WTC11 (cell line): ENCODE measurements around the gene FSTL1. TPM values are rescaled to one million over a fixed set of nuclear protein-coding genes. Genes with fewer than 3 reads are reported as not detected.

Source experiments
- ATAC-seq: fragments of 200-7000 bp; cut with Tn5 transposase; 2 replicates; pipeline ENCODE4 v1.10.0; 2021; ENCODE audit warnings: mild to moderate bottlenecking, moderate library complexity
- CTCF ChIA-PET: fragments of 300-600 bp; sonication (Branson Sonifier 250); formaldehyde crosslinking; loops from one replicate; lab custom pipeline; 2021; ENCODE audit warnings: antibody characterized with exemption; lab: Charles Lee
- POLR2A ChIA-PET: fragments of 350-600 bp; sonication (Branson Sonifier 250); formaldehyde crosslinking; loops from one replicate; lab custom pipeline; 2021; ENCODE audit warnings: antibody characterized with exemption; lab: Charles Lee
- DNase-seq: peaks from one replicate; pipeline ENCODE4 v3.0.0; 2021; ENCODE audit warnings: low spot score
- H3K27ac Mint-ChIP-seq: 2 replicates; pipeline ENCODE4 v1.8.0; 2021; ENCODE audit warnings: mixed read lengths
- H3K27me3 Mint-ChIP-seq: 2 replicates; pipeline ENCODE4 v1.8.0; 2021; ENCODE audit warnings: low read depth, mild to moderate bottlenecking, moderate library complexity, mixed read lengths
- H3K36me3 Mint-ChIP-seq: 2 replicates; pipeline ENCODE4 v1.8.0; 2021; ENCODE audit warnings: mixed read lengths
- H3K4me1 Mint-ChIP-seq: 2 replicates; pipeline ENCODE4 v1.8.0; 2022; ENCODE audit warnings: mixed read lengths
- H3K4me3 Mint-ChIP-seq: 2 replicates; pipeline ENCODE4 v1.8.0; 2021; ENCODE audit warnings: mild to moderate bottlenecking, moderate library complexity, mixed read lengths
- H3K9me3 Mint-ChIP-seq: 2 replicates; pipeline ENCODE4 v1.8.0; 2021; ENCODE audit warnings: mixed read lengths
- ATF1 ChIP-seq: sonication (generic); formaldehyde crosslinking; IDR thresholded peaks from 2 replicates; pipeline ENCODE4 v1.8.1; 2023; ENCODE audit warnings: mild to moderate bottlenecking, moderate library complexity, missing genetic modification reagents
- CBFB ChIP-seq: sonication (generic); formaldehyde crosslinking; IDR thresholded peaks from 2 replicates; pipeline ENCODE4 v1.8.1; 2022; ENCODE audit warnings: mild to moderate bottlenecking, low read depth, missing genetic modification reagents
- ETV6 ChIP-seq: sonication (generic); formaldehyde crosslinking; IDR thresholded peaks from 2 replicates; pipeline ENCODE4 v1.8.1; 2022; ENCODE audit warnings: mild to moderate bottlenecking, missing genetic modification reagents
- GABPB1 ChIP-seq: sonication (generic); formaldehyde crosslinking; IDR thresholded peaks from 2 replicates; pipeline ENCODE4 v1.8.1; 2023; ENCODE audit warnings: mild to moderate bottlenecking, missing genetic modification reagents
- JAZF1 ChIP-seq: fragments of 250-450 bp; sonication (Bioruptor Pico); IDR thresholded peaks from 2 replicates; pipeline ENCODE4 v1.9.0; 2021; ENCODE audit warnings: moderate library complexity, mild to moderate bottlenecking, inconsistent platforms
- KAT7 ChIP-seq: sonication (generic); formaldehyde crosslinking; IDR thresholded peaks from 2 replicates; pipeline ENCODE4 v1.8.1; 2023; ENCODE audit warnings: missing genetic modification reagents, mild to moderate bottlenecking, borderline replicate concordance
- MYBL2 ChIP-seq: sonication (generic); formaldehyde crosslinking; IDR thresholded peaks from 2 replicates; pipeline ENCODE4 v1.8.1; 2023; ENCODE audit warnings: mild to moderate bottlenecking, moderate library complexity, missing genetic modification reagents
- NR1H2 ChIP-seq: sonication (generic); formaldehyde crosslinking; IDR thresholded peaks from 2 replicates; pipeline ENCODE4 v1.9.0; 2021; ENCODE audit warnings: mild to moderate bottlenecking, moderate library complexity, missing genetic modification reagents
- NR2C2 ChIP-seq: sonication (generic); formaldehyde crosslinking; IDR thresholded peaks from 2 replicates; pipeline ENCODE4 v1.8.0; 2022; ENCODE audit warnings: mild to moderate bottlenecking, missing genetic modification reagents
- NR3C1 ChIP-seq: sonication (generic); formaldehyde crosslinking; conservative IDR thresholded peaks from 2 replicates; pipeline ENCODE4 v1.8.1; 2023; ENCODE audit warnings: low read depth, mild to moderate bottlenecking, missing genetic modification reagents
- SMAD3 ChIP-seq: sonication (generic); formaldehyde crosslinking; IDR thresholded peaks from 2 replicates; pipeline ENCODE4 v1.8.0; 2022; ENCODE audit warnings: missing genetic modification reagents, mild to moderate bottlenecking, borderline replicate concordance
- TEAD1 ChIP-seq: sonication (generic); formaldehyde crosslinking; IDR thresholded peaks from 2 replicates; pipeline ENCODE4 v1.8.0; 2022; ENCODE audit warnings: mild to moderate bottlenecking, missing genetic modification reagents
- TEAD4 ChIP-seq: sonication (generic); formaldehyde crosslinking; IDR thresholded peaks from 2 replicates; pipeline ENCODE4 v1.8.0; 2022; ENCODE audit warnings: mild to moderate bottlenecking, missing genetic modification reagents
- ZBTB21 ChIP-seq: sonication (generic); formaldehyde crosslinking; IDR thresholded peaks from 2 replicates; pipeline ENCODE4 v1.8.1; 2023; ENCODE audit warnings: mild to moderate bottlenecking, missing genetic modification reagents, borderline replicate concordance
- ZNF121 ChIP-seq: sonication (generic); formaldehyde crosslinking; IDR thresholded peaks from 2 replicates; pipeline ENCODE4 v1.8.0; 2023; ENCODE audit warnings: missing genetic modification reagents
- ZNF219 ChIP-seq: sonication (generic); formaldehyde crosslinking; IDR thresholded peaks from 2 replicates; pipeline ENCODE4 v1.8.0; 2023; ENCODE audit warnings: missing genetic modification reagents, mild to moderate bottlenecking, borderline replicate concordance
- ZNF232 ChIP-seq: sonication (generic); formaldehyde crosslinking; IDR thresholded peaks from 2 replicates; pipeline ENCODE4 v1.8.0; 2022; ENCODE audit warnings: mild to moderate bottlenecking, missing genetic modification reagents
- total RNA-seq: library from RNA; stranded (reverse); gene quantifications from 3 replicates; pipeline ENCODE4 v1.2.3, GENCODE V29; 2021
- TF ChIP-seq, protein P1 (sequence below): sonication (generic); formaldehyde crosslinking; IDR thresholded peaks from 2 replicates; pipeline ENCODE4 v1.8.1; 2022; ENCODE audit warnings: low read depth, missing genetic modification reagents, borderline replicate concordance
- TF ChIP-seq, protein P2 (sequence below): sonication (generic); formaldehyde crosslinking; IDR thresholded peaks from 2 replicates; pipeline ENCODE4 v1.8.0; 2022; ENCODE audit warnings: missing genetic modification reagents
- TF ChIP-seq, protein P3 (sequence below): sonication (generic); formaldehyde crosslinking; IDR thresholded peaks from 2 replicates; pipeline ENCODE4 v1.8.1; 2023; ENCODE audit warnings: mild to moderate bottlenecking, missing genetic modification reagents, borderline replicate concordance
- TF ChIP-seq, protein P4 (sequence below): sonication (generic); formaldehyde crosslinking; IDR thresholded peaks from 2 replicates; pipeline ENCODE4 v1.8.1; 2023; ENCODE audit warnings: mild to moderate bottlenecking, missing genetic modification reagents

Gene FSTL1
- total RNA-seq, 1 experiment from 2014 or later, result 271 TPM

DNA sequence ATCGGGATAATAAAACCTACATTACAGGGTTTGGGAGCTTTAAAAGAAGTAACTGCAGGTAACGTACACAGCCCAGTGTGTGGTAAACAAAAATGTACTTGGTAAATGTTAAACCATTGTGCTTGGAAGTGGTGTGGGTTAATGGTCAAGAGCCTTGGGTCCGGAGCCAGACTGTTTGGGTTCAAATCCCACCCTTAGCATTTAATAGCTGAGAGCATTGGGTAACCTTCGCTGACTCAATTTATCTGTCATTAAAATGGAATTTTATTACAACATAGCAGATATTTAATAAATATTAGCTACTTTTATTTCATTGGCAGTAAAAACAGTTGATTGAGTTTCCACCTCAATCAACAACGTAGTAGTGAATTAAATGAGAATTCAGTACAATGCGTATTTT, 1.5 kb downstream of the FSTL1 start (continued):
- TF ChIP-seq CBFB (CRISPR knock-in tag), result no peak
- TF ChIP-seq, protein P1, sequence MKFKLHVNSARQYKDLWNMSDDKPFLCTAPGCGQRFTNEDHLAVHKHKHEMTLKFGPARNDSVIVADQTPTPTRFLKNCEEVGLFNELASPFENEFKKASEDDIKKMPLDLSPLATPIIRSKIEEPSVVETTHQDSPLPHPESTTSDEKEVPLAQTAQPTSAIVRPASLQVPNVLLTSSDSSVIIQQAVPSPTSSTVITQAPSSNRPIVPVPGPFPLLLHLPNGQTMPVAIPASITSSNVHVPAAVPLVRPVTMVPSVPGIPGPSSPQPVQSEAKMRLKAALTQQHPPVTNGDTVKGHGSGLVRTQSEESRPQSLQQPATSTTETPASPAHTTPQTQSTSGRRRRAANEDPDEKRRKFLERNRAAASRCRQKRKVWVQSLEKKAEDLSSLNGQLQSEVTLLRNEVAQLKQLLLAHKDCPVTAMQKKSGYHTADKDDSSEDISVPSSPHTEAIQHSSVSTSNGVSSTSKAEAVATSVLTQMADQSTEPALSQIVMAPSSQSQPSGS (CRISPR knock-in tag), result no peak
- TF ChIP-seq SMAD3 (CRISPR knock-in tag), result no peak
- no peak for TF ChIP-seq ZBTB21

DNA sequence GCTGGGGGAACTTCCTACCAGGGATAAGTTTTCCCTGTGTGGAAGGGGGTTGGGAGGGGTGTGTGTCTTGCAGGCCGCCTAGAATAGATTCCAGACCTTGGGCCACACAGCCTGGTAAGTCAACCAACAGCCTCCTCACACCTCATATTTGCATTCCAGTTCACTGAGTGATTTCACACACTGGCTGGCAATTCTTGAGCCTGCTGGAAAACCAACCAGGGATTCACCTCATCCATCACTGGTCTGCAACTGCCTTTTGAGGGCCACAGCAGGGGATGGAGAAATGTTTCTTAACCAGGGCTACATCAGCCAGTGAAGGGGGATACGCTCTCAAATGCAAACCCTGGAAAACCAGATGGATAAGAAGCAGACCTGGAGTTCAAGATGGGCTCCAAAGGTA, 2.0 kb downstream of the FSTL1 start:
- H3K4me1 Mint-ChIP-seq, result peaks cover 56% of the 10 kb centered on the region
- H3K9me3 Mint-ChIP-seq, result peaks cover 1% of the 10 kb centered on the region
- DNase-seq (no peak), ATAC-seq (peak; percentile 25)
- TF ChIP-seq, protein P2, sequence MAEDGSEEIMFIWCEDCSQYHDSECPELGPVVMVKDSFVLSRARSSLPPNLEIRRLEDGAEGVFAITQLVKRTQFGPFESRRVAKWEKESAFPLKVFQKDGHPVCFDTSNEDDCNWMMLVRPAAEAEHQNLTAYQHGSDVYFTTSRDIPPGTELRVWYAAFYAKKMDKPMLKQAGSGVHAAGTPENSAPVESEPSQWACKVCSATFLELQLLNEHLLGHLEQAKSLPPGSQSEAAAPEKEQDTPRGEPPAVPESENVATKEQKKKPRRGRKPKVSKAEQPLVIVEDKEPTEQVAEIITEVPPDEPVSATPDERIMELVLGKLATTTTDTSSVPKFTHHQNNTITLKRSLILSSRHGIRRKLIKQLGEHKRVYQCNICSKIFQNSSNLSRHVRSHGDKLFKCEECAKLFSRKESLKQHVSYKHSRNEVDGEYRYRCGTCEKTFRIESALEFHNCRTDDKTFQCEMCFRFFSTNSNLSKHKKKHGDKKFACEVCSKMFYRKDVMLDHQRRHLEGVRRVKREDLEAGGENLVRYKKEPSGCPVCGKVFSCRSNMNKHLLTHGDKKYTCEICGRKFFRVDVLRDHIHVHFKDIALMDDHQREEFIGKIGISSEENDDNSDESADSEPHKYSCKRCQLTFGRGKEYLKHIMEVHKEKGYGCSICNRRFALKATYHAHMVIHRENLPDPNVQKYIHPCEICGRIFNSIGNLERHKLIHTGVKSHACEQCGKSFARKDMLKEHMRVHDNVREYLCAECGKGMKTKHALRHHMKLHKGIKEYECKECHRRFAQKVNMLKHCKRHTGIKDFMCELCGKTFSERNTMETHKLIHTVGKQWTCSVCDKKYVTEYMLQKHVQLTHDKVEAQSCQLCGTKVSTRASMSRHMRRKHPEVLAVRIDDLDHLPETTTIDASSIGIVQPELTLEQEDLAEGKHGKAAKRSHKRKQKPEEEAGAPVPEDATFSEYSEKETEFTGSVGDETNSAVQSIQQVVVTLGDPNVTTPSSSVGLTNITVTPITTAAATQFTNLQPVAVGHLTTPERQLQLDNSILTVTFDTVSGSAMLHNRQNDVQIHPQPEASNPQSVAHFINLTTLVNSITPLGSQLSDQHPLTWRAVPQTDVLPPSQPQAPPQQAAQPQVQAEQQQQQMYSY (CRISPR knock-in tag), result peak; percentile 88
- TF ChIP-seq ETV6 (CRISPR knock-in tag), result 0 out of 2 replicates have a peak, but pooled peaks have one; percentile 20
- no peak for TF ChIP-seq ATF1
- POLR2A ChIA-PET, result interaction anchor here (1.0 to 1.2 kb wide), 2 partner anchors 55 to 56 kb away, joined by 3 to 4 read pairs; no protein-coding TSS in a partner anchor
- CTCF ChIA-PET, result interaction anchor here (1.1 to 2.2 kb wide), 2 partner anchors 31 to 110 kb away, joined by 5 to 11 read pairs; no protein-coding TSS in a partner anchor
- H3K36me3 Mint-ChIP-seq, result peaks cover 10% of the 10 kb centered on the region
- H3K27me3 Mint-ChIP-seq, result no peaks in the 10 kb centered on the region; the same call in 1 of the 2 replicates
- H3K4me3 Mint-ChIP-seq, result peak overlapping the region; percentile 90
- H3K27ac Mint-ChIP-seq, result peak overlapping the region; percentile 97

DNA sequence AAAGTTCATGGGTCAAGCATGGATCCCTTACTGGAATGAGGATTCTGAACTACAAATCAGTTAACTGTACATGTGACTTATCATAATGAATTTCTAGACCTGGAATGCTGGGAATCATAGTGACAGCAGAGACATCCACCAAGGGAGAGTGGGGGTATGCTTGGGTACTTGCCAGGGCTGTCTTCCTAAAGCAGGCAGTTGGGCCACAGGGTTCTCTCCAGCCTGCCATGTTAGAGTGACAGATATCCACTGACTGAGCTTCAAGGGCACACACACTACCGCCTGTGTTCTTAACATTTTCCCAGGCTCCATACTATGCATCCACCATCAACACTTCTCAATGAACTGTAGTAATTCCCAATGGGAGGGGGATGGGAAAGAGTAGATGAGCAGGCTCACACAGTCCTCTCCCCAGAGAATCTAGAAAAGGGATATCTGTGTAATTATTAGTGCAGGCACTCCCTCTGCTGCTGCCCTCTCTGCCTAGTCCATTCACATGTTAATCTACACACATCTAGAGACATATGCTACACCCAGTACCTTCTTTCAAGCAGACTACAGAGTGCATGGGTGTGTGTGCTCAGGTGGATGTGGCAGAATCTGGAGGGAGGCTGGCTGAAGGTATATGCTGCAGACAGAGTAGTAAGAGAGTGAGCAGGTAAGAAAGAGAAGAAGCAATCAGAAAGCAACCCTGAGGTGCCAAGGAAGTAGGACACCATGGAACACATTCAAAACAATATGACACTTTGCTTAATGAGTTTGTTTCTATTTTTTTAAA, 3.7 kb downstream of the FSTL1 start:
- Mint-ChIP-seq H3K4me3 (peak overlapping the region; percentile 7; the same call in 1 of the 2 replicates), H3K9me3 (no peaks in the 10 kb centered on the region), H3K36me3 (peaks cover 11% of the 10 kb centered on the region), H3K27me3 (no peaks in the 10 kb centered on the region), H3K4me1 (peaks cover 53% of the 10 kb centered on the region)
- ATAC-seq (no peak), DNase-seq (no peak)
- POLR2A ChIA-PET, result no interaction called here
- TF ChIP-seq ZNF219 (no peak), ATF1 (no peak), NR1H2 (CRISPR knock-in tag) (no peak), TEAD1 (CRISPR knock-in tag) (no peak), ZNF121 (no peak), JAZF1 (no peak), TEAD4 (no peak), NR3C1 (CRISPR knock-in tag) (no peak), GABPB1 (no peak), KAT7 (CRISPR knock-in tag) (no peak), NR2C2 (CRISPR knock-in tag) (no peak), ZBTB21 (no peak), MYBL2 (no peak), ZNF232 (CRISPR knock-in tag) (no peak)
- TF ChIP-seq, protein P3, sequence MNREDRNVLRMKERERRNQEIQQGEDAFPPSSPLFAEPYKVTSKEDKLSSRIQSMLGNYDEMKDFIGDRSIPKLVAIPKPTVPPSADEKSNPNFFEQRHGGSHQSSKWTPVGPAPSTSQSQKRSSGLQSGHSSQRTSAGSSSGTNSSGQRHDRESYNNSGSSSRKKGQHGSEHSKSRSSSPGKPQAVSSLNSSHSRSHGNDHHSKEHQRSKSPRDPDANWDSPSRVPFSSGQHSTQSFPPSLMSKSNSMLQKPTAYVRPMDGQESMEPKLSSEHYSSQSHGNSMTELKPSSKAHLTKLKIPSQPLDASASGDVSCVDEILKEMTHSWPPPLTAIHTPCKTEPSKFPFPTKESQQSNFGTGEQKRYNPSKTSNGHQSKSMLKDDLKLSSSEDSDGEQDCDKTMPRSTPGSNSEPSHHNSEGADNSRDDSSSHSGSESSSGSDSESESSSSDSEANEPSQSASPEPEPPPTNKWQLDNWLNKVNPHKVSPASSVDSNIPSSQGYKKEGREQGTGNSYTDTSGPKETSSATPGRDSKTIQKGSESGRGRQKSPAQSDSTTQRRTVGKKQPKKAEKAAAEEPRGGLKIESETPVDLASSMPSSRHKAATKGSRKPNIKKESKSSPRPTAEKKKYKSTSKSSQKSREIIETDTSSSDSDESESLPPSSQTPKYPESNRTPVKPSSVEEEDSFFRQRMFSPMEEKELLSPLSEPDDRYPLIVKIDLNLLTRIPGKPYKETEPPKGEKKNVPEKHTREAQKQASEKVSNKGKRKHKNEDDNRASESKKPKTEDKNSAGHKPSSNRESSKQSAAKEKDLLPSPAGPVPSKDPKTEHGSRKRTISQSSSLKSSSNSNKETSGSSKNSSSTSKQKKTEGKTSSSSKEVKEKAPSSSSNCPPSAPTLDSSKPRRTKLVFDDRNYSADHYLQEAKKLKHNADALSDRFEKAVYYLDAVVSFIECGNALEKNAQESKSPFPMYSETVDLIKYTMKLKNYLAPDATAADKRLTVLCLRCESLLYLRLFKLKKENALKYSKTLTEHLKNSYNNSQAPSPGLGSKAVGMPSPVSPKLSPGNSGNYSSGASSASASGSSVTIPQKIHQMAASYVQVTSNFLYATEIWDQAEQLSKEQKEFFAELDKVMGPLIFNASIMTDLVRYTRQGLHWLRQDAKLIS (CRISPR knock-in tag), result no peak
- TF ChIP-seq, protein P4, sequence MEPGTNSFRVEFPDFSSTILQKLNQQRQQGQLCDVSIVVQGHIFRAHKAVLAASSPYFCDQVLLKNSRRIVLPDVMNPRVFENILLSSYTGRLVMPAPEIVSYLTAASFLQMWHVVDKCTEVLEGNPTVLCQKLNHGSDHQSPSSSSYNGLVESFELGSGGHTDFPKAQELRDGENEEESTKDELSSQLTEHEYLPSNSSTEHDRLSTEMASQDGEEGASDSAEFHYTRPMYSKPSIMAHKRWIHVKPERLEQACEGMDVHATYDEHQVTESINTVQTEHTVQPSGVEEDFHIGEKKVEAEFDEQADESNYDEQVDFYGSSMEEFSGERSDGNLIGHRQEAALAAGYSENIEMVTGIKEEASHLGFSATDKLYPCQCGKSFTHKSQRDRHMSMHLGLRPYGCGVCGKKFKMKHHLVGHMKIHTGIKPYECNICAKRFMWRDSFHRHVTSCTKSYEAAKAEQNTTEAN (CRISPR knock-in tag), result no peak
- TF ChIP-seq, all 79 proteins: peak for 0
- H3K27ac Mint-ChIP-seq, result peak overlapping the region; percentile 20; the same call in 1 of the 2 replicates
- CTCF ChIA-PET, result interaction anchor here (4.5 kb wide), 1 partner anchor 29 kb away, joined by 39 read pairs; no protein-coding TSS in a partner anchor
